Activated effector memory CD4-positive, alpha-beta T cell treated with Interleukin-2 at 50 U/mL for 16 hours (primary cell): ENCODE results near the gene TMEM95.
"Not testable (repeated sequence)": the region's sequence is repeated elsewhere in the genome, so short reads cannot be mapped to it uniquely, and the experiment has no call there.

ENCODE experiments used
- DNase-seq: peaks from one replicate; pipeline ENCODE4 v3.0.0-alpha.2; 2020

TMEM95 gene

DNA sequence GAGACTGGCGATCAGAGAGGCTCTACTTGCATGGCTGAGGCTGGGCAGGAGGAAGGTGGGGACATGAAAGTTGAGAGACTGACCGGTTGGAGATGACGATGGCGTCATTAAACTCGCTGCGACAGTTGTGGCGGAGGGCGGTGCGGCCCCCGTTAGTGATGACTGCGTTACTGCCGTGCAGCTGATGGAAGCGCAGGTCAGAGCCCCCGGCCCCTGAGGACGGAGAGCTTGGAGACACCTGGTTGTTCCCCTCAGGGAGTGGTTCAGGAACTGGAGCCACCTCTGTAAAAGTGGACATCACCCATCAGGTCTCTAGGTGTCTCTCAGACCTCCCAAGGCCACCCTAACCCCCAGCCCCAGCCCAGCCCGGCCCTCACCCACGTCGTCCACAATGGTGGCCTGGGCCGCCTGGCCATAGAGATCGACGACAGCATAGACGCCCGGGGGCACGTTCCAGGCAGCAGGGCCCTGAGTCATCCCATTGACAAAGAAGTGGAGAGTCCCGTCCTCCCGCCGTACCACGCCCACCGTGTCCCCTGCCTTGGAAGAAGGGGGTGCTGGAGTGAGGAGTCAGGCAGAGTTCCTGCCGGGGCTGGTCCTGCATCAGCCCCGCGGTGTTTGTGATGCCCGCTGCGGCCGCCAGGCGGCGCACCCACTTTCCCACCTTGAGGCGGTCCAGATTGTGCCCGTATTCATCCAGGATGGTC lies 31.1 kb upstream of the TMEM95 start:
- DNase-seq, result peak; percentile 57

DNA sequence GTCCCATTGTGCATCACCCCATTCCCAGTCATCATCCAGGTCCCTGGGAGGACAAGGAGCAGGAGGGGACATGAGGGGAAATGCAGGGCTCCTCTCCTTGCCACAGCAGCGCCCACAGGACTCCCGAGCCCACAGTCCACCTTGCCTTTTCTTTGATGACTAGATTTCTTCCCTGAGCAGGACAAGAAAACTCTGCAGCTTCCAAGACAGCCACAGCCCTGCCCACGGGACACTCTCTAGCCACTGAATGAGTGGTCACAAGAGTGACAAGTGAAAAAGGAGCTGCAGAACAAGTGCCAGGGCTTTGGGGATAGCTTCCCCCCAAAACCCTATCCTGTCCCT lies 30.5 kb upstream of the TMEM95 start:
- DNase-seq, result no peak

DNA sequence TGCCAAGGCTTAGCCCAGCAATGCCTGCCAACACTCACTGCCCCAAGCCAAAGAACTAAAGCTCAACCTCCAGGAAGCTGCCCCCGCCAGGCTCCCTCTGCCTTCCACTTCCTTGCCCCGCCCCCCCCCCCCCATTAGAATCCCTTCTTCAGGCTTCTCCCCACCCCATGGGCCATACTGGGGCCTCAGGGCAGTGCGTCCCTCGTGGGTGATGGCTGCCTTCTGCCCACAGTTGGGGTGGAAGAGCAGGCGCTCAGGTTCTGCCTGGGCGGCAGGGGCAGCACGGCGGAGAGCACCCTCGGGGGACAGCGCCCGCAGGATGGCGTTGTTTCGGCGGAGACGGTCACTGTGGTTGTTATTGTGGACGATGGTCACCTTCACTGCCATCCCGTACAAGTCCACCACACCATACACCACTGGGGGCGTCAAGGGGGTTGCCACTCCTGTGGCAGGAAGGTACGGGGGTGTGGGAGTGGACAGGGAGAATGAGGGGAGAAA lies 29.9 kb upstream of the TMEM95 start:
- no peak for DNase-seq

DNA sequence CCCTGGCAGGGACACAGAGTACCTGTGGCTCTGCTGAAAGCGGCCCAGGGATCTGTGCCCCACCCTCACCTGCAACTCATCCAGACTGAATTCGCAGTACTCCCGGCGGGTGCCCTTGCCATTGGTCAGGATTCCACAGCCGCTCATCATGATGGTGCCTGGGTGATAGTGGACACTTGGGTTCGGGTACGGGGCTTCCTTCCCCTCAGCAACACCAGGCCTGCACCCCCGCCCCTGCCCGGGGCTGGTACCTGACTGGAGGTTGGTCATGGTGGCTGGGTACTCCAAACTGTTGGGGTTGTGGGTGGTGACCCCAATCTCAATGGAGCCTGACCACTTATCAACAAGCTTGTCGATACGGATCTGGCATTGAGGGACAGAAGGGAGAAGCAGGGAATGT lies 28.8 kb upstream of the TMEM95 start:
- DNase-seq, result no peak

DNA sequence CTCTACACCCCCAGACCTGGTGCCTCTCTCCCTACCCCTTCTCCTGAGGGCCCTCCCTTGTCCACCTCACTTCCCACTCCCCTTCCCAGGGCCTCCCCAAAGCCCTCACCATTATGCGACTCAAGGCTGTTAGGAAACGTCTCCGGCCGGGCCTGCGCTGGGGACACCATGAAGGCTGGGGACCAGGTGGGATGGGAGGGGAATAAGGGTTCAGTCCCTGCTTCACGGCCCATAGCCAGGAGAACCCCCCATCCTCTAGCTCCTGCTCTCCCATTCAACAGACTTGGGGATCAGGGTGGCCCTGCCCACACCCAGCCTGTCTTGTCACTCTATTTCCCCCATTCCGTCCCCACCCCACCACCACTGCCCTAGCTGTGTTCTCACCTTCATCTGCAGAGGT lies 27.9 kb upstream of the TMEM95 start:
- no peak for DNase-seq

DNA sequence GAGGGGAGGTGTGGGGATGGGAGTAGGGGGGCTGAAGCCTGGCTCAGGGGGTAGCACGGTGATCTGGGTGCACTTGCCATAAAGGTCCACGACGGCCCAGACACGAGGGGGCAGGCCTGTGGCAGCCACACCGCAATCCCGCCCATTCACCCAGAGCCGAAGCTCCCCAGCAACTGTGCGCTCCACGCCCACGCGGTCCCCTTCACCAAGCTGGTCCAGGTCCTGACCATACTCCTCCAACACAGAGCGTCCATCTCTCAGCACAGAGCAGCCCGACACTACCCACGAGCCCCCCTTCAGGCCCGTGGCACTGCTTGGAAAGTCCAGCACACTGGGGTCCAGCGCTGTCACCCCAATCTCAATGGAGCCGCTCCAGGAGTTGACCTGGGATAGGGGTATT lies 27.5 kb upstream of the TMEM95 start:
- DNase-seq, result no peak

DNA sequence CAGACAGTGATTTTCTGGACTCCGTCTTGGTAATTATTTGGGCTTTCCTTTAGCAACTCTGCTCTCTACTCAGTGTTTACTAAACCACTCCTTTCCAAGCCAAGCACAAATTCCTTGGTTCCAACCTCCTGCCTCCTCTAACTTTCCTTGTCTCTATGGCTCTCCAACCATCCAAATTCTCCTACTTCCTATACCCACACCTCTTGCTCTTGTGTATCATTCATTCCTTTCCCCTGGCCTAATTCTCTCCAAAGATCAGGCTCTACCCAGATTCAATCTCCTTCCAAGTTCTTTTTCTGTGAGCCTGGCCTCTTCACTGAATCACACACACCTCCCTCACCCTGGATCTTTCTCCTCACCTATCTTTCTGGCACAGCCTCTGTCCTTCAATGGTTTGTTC lies 26.9 kb upstream of the TMEM95 start:
- DNase-seq, result no peak

DNA sequence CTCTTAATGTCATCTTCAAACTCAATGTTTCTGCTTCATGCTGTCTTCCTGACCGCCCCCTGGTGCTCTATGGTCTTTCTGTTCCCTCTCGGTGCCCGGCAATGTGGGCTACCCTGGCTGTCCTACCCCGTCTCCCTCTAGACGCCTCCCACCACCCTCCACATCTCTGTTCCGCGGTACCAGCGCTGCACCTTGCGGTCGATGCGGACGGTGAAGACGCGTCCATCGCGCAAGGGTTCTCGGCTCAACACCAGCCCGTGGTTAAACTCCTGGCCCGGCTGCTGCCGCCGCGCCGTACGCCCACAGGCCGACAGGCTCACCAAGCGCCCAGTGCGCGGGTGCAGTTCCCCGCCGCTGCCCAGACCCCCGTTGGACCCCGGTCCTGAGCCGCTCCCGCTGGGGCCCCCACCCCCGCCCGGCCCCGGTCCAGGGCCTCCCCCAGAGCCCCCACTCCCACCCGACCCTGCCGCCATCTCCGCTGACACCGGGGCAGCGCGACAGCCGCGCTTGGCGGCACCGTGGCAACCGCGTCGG lies 26.0 kb upstream of the TMEM95 start, which contains the start of gene NEURL4:
NEURL4 (minus strand) TSS at position 496 of the 534 bp plus-strand sequence; CDS start at position 473, 23 bp downstream.
- DNase-seq, result no peak

DNA sequence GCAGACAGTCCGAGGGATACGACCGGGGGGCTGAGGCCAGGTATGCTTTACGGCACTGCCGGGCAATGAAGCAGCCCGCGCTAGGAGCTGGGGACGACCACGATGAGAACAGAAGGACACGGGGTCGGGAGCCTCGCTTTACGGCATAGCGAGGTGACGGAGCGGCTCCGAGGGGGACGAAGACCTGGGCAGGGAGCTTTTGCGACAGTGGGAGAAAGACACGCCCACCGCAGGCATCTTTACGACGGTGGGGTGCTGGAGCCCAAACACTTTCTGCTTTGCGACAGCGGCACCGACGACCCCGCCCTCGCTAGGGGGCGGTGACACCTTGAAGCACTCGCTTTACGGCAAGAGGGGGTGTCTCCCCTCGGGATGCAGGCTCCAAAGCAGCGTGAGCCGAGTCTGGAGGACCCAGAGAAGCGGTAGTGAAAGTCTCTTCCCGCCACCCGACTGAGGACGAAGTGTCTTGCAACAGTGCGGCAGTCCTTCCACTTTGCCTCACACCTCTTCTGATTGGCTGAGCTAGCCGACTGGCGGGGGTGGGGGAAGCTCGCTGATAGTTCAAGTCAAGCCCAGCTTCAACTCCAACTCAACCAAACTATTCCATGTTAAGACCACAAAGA lies 25.5 kb upstream of the TMEM95 start:
- peak; percentile 92 for DNase-seq

DNA sequence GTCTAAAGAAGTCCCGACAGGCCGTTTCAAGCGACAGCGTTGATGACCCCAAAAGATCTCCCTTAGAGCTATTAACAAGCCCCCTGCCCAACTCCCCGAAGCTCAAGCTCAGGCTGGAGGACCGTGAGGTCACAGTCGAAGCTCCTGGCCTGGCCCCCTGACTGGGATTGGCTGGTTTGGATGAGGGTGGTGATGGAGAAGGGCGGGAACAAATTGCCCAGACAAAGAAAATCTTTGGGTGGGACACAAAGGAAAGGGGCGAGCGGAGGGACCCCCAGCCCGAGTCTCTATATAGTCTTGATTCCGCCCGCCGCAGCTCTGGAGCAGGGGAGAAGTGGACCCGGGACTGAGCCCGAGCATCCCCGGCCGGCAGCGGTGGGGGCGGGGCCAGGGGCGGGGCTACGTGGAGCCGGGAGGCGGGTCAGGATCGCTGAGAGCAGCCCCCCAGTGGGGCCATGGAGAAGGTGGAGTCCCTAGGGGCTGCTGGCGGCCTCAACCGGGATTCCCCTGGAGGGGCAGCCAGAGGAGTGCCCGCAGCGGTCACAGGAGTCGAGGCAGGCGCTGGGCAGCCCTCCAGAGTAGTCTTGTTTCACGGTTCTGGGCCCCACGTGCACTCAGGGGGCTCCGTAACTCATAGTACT lies 24.8 kb upstream of the TMEM95 start:
- DNase-seq, result peak; percentile 68

DNA sequence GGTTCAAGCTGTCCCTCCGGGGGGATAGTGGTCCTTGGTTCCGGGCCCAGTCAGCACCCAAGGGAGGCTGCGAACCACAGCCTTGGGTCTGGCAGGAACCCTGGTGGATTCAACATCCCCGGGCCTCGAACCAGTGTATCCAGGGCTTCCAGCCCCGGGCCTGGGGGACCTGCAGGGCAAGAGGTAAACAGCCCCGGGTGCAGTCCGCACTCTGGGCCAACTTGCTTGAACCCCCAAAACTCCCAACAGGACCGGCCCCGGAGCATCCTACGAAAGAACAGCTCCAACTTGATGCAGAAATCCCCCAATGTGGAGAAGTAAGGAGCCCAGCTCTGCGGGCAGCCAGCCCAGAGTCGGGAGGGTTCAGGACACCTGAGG lies 24.3 kb upstream of the TMEM95 start:
- no peak for DNase-seq

DNA sequence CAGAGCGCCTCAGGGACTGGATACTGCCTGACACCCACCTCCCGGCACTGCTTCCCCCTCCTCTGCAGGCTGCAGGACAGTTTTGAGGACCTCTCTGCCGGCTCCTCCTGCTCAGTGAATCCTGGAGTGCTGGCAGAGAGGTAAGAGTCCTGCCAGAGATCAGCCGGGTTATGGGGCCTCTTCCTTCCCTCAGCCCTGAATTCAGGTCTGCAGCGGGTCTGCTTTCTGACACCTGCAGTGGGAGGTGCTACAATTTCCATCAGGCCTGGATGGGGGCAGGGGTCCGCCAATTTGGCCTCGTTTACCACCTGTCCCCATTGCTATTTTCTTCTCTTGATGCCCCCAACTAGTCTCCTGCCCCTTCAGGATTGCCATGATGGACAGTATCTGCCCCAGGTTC lies 22.8 kb upstream of the TMEM95 start:
- DNase-seq, result no peak

DNA sequence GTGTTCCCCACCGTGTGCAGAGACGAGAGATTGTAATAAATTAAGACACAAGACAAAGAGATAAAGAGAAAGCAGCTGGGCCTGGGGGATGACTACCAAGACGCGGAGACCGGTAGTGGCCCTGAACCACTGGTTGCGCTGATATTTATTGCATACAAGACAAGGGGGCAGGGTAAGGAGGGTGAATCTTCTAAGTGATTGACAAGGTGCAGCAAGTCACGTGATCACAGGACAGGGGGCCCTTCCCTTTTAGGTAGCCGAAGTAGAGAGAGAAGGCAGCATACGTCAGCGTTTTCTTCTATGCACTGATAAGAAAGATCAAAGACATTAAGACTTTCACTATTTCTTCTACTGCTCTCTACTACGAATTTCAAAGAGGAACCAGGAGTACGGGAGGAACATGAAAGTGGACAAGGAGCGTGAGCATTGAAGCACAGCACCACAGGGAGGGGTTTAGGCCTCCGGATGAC lies 22.3 kb upstream of the TMEM95 start:
- not testable (repeated sequence) for DNase-seq

DNA sequence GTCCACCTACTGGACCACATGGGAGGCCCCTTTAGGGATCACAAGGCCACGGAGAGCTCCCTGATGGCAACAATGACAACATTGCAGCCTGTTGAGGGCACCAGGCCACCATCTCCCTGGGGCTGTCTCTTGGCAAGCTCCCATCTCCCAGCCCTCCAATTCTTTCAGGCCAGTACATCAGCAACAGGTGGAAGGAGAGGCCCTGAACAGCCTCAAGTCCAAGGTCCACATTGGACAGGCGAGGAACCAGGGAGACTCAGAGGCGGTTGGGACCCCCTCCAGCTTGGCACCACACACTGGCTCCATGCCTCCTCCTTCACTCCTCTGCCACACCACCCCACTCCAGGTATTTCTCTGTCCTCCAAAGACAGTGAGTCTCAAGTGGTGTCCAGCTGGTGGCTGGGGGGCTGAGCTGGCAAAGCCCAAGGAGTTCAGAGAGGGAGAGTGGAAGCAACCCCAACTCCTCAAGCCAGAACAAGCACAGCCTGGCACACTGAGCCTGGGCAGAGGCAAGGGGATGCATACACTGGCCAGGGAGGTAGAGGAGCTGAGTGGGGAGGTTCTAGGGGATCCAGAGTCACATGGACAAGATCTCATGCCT lies 19.9 kb upstream of the TMEM95 start:
- no peak for DNase-seq

DNA sequence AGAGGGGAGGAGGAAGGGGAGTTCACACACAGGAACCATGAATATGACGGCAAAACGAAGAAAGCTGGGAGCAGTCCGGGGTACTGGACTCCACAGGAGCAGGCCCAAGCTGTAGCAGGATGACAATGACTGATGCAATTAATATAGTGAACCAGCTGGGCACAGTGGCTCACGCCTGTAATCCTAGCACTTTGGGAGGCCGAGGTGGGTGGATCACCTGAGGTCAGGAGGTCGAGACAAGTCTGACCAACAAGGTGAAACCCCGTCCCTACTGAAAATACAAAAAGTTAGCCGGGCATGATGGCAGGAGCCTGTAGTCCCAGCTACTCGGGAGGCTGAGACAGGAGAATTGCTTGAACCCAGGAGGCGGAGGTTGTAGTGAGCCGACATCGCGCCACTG lies 19.2 kb upstream of the TMEM95 start:
- DNase-seq, result not testable (repeated sequence)

DNA sequence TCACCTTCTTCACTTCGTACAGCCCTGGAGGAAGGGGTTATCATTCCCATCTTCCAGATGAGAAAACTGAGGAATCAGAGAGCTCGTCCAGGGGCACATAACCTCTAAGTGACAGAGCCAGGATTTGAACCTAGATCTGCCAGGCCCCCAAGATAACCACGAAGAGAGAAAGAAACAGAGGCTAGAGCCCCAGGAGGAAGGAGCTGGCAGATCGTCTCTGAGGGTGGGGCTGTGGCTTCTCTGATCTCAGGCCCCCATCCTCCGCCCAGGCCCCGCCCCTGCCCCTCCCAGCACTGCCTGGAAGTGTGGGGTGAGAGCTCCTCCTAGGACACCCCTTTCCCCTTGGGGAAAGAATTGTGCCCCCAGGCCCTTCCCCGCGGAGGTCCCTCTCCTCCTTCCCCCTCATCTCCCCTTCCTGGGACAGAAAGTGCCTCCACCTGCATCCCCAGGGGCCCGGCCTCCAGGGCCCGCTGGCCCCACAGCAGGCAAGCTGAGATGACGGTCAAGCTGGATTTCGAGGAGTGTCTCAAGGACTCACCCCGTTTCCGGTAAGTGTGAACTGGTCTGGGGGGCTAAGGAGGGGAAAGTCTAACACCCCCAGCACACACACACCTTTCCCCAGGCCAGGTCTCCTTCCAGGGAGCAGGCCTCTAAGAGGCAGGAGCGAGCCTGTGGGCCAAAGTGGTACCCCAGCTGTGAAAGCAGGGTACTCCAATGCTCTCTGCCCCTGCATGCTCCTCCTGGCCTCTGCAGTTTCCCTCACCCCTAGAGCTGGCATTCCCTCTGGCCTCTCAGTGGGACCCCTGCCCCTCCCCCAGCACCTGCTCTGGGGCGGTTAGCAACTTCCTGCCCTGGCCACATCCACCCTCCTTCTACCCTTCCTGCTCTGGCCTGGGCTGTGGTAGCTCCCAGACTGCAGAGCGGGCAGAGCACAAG lies 18.4 kb upstream of the TMEM95 start, which contains the start of gene ACAP1:
ACAP1 (plus strand) TSS at position 290 of the 936 bp plus-strand sequence; CDS start at position 496, 206 bp downstream.
- DNase-seq, result peak; percentile 89

DNA sequence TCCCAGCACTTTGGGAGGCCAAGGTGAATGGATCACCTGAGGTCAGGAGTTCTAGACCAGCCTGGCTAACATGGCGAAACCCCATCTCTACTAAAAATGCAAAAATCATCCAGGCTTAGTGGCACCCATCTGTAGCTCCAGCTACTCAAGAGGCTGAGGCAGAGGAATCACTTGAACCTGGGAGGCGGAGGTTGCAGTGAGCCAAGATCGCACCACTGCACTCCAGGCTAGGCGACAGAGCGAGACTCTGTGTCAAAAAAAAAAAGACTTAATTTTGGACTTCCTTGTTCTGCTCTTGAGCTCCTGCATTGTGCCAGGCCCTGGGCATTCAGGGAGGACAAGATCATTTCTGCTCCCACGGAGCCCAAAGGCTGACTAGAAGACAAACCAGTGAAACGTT lies 17.4 kb upstream of the TMEM95 start:
- DNase-seq, result not testable (repeated sequence)

DNA sequence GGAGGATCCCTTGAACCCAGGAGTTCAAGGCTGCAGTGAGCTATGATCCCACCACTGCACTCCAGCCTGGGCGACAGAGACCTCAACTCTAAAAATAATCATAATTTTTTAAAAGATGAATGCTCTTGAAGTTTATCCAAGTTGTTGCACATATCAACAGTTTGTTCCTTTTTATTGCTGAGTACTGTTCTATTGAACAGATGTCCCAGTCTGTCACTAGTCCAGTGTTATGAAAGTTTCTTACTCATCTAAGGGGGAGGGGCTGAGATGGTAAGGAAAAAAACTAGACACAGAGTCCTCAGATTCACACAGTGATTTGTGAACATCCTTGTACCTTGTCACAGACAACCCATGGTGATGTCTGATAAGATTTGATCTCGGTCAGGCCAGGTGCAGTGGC lies 14.8 kb upstream of the TMEM95 start:
- DNase-seq, result no peak

DNA sequence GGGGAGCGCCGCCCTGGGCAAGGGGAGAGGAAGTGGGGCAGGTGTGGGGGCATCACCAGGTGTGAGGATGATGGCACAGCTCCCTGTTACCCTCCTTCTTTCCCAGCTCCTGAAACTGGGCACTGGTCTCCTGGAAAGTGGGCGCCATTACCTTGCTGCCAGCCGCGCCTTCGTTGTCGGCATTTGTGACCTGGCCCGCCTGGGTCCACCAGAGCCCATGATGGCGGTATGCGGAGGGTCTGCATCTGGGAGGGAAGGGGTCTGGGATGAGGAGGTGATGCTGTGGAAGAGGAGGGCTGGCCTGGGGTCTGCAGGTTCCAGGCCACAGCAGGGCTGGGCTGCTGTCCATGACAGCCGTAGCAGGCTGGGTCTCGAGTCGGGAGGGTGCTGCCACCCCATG lies 13.1 kb upstream of the TMEM95 start:
- no peak for DNase-seq

DNA sequence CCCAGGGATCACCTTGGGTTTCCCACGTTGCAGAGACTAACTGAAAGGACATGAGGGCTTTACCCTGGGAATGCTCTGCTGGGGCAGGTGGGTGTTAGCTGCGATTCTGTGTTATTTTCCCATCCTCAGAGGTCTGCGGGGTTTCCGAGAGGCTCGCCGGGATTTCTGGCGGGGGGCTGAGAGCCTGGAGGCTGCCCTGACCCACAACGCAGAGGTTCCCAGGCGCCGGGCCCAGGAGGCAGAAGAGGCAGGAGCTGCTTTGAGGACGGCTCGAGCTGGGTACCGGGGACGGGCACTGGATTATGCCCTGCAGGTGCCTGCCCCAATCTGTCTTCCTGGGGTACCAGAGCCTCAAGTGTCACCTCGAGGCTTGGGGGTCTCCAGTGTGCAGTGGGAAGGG lies 11.7 kb upstream of the TMEM95 start:
- DNase-seq, result no peak

DNA sequence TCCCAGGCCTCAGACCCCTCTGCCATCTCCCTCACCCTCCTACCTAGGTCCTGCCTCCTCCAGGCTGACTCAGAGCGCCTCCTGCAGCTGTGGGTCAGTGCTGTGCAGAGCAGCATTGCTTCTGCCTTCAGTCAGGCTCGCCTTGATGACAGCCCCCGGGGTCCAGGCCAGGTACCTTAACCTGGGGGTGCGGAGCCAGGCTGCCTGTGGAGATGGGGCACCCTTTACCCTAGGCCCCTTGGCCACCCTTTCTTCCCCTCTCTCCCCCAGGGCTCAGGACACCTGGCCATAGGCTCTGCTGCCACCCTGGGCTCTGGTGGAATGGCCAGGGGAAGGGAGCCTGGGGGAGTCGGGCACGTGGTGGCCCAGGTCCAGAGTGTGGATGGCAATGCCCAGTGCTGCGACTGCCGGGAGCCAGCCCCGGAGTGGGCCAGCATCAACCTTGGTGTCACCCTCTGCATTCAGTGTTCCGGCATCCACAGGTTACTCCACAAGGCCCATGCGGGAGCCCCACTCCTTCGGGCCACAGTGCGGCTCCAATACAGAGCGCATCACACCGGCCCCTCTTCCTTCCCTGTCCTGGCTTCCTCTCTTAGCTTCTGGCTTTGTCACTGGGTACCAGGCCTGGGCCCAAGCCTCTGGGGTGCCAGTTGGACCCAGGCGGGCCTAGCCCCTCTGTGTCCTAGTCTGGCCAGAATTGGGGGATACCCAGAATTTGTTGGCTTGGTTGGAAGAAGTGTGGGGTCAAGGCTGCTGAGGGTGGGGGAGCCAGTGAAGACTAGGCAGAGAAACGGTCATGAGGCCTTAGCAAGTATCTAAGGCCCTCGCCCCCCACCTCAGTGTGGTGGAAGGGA lies 8.0 kb upstream of the TMEM95 start:
- no peak for DNase-seq
